ENCODE results near the gene GALNT5. TPM values are rescaled to one million over a fixed set of nuclear protein-coding genes. Genes with fewer than 3 reads are reported as not detected.

The GALNT5 gene
- total RNA-seq, 1 donor from 2014 or later: 5.3 TPM

DNA sequence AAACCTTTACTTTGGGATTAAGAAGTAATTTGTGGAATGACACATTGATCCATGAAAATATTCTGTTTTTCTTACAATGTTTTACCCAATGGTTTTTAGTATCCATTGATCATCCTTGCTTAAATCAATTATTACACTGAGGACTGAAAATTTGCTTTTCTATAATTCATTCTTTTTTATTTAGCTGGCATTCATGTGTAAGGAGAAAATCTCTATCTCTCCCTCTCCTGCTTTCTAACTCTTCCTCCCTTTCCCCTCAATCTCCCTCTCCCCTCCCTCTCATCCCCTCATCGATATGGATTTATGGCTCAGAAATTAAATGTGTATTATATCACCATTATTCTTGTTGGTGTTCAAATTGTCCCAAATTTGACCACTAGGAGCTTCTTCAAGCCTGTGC lies 29.7 kb downstream of the GALNT5 start:
- H3K36me3 Mint-ChIP-seq (ENCODE audit: unreplicated experiment): no peaks in the 10 kb centered on the region
- H3K4me1 Mint-ChIP-seq (ENCODE audit: unreplicated experiment): peaks cover 8% of the 10 kb centered on the region
- no peak overlapping the region for H3K4me3 Mint-ChIP-seq (ENCODE audit: unreplicated experiment)
- no peak for DNase-seq (ENCODE audit: extremely low spot score, unreplicated experiment)
- no peak overlapping the region for H3K27ac Mint-ChIP-seq (ENCODE audit: unreplicated experiment)
- no peaks in the 10 kb centered on the region for H3K9me3 Mint-ChIP-seq (ENCODE audit: unreplicated experiment)
- TF ChIP-seq CTCF (IDR thresholded peaks at IDR 0.05): no peak
- no peaks in the 10 kb centered on the region for H3K27me3 Mint-ChIP-seq (ENCODE audit: unreplicated experiment)

GRCh38 chr2:157290525-157290924 lies 33.0 kb downstream of the GALNT5 start:
- peaks cover 8% of the 10 kb centered on the region for H3K4me1 Mint-ChIP-seq (ENCODE audit: unreplicated experiment)
- no peak for TF ChIP-seq CTCF (IDR thresholded peaks at IDR 0.05)
- no peak for DNase-seq (ENCODE audit: extremely low spot score, unreplicated experiment)
- H3K27ac Mint-ChIP-seq (ENCODE audit: unreplicated experiment): no peak overlapping the region
- no peak overlapping the region for H3K4me3 Mint-ChIP-seq (ENCODE audit: unreplicated experiment)
- H3K36me3 Mint-ChIP-seq (ENCODE audit: unreplicated experiment): no peaks in the 10 kb centered on the region
- H3K9me3 Mint-ChIP-seq (ENCODE audit: unreplicated experiment): no peaks in the 10 kb centered on the region
- H3K27me3 Mint-ChIP-seq (ENCODE audit: unreplicated experiment): no peaks in the 10 kb centered on the region

GRCh38 chr2:157291018-157291417 lies 33.5 kb downstream of the GALNT5 start:
- Mint-ChIP-seq H3K4me3 (ENCODE audit: unreplicated experiment) (no peak overlapping the region), H3K27me3 (ENCODE audit: unreplicated experiment) (no peaks in the 10 kb centered on the region), H3K27ac (ENCODE audit: unreplicated experiment) (no peak overlapping the region), H3K9me3 (ENCODE audit: unreplicated experiment) (no peaks in the 10 kb centered on the region), H3K36me3 (ENCODE audit: unreplicated experiment) (no peaks in the 10 kb centered on the region), H3K4me1 (ENCODE audit: unreplicated experiment) (peaks cover 8% of the 10 kb centered on the region)
- TF ChIP-seq CTCF (IDR thresholded peaks at IDR 0.05): no peak
- DNase-seq (ENCODE audit: extremely low spot score, unreplicated experiment): no peak

DNA sequence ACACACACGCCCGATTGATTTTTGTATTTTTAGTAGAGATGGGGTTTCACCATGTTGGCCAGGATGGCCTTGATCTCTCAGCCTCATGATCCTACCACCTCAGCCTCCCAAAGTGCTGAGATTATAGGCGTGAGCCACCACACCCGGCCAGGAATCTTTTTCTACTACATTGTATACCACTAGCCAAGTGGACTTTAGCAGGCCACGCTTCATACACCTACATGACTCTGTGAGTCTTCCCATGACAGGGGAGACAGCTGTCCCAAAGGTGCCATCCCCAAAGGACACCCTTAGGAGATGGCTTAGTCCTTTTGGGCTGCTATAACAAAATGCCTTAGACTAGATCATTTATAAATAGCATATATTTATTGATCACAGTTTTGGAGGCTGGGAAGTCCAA lies 35.3 kb downstream of the GALNT5 start:
- peaks cover 8% of the 10 kb centered on the region for H3K4me1 Mint-ChIP-seq (ENCODE audit: unreplicated experiment)
- no peak overlapping the region for H3K27ac Mint-ChIP-seq (ENCODE audit: unreplicated experiment)
- H3K4me3 Mint-ChIP-seq (ENCODE audit: unreplicated experiment): no peak overlapping the region
- H3K36me3 Mint-ChIP-seq (ENCODE audit: unreplicated experiment): no peaks in the 10 kb centered on the region
- no peaks in the 10 kb centered on the region for H3K9me3 Mint-ChIP-seq (ENCODE audit: unreplicated experiment)
- DNase-seq (ENCODE audit: extremely low spot score, unreplicated experiment): no peak
- H3K27me3 Mint-ChIP-seq (ENCODE audit: unreplicated experiment): no peaks in the 10 kb centered on the region
- no peak for TF ChIP-seq CTCF (IDR thresholded peaks at IDR 0.05)

- DNase-seq (ENCODE audit: extremely low spot score, unreplicated experiment): no peak
- no peak overlapping the region for H3K27ac Mint-ChIP-seq (ENCODE audit: unreplicated experiment)
- TF ChIP-seq CTCF (IDR thresholded peaks at IDR 0.05): no peak
Observed at GRCh38 chr2:157296490-157296889, 39.0 kb downstream of the GALNT5 start.

More at GRCh38 chr2:157296490-157296889, 39.0 kb downstream of the GALNT5 start:
- H3K36me3 Mint-ChIP-seq (ENCODE audit: unreplicated experiment): no peaks in the 10 kb centered on the region
- H3K9me3 Mint-ChIP-seq (ENCODE audit: unreplicated experiment): no peaks in the 10 kb centered on the region
- no peaks in the 10 kb centered on the region for H3K4me1 Mint-ChIP-seq (ENCODE audit: unreplicated experiment)
- no peak overlapping the region for H3K4me3 Mint-ChIP-seq (ENCODE audit: unreplicated experiment)
- no peaks in the 10 kb centered on the region for H3K27me3 Mint-ChIP-seq (ENCODE audit: unreplicated experiment)
